ENCODE measurements around the gene BTBD1.
A peak's percentile ranks its signal among the peaks of the same experiment; 100 is the strongest.

BTBD1 gene

DNA sequence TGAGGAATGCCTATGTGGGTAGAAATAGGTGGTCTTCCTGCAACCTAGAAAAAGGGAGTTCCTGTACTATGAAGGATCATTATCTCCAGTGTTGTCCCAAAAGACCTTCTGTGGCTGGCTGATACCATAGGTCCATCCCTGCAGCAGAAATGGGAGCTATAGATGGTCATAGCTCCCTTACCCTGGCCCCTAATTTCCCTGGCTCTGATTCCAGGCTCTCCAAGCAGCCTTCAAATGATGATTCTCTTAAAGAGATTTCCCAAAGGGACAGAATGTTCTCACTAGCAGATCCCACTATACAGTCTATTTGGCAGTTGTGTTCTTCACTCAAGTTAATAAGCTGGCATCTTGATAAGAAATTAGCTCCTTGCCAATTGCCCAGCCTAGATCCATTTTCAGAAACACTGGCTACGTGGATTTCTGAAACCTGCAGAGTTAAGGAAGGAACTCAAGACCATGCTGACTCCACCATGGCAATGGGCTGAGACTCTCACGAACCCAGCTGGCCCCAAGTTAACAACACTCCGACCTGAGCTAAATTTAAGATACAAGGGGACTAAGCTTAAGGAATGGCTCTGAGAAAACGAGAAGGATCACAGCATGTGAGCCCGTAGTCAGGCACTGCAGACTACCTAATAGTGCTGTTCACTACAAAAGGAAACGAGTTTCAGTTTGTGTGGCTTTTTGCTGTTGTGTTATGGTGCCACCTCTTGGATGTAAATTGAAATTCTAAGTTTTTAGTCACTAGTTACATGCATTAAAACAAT lies 67.0 kb downstream of the BTBD1 start:
- Mint-ChIP-seq H3K36me3 (ENCODE audit: low read depth) (no peaks in the 10 kb centered on the region), H3K4me1 (ENCODE audit: low read depth) (peaks cover 7% of the 10 kb centered on the region), H3K4me3 (peak overlapping the region; percentile 68), H3K27ac (peak overlapping the region; percentile 59), H3K27me3 (no peaks in the 10 kb centered on the region), H3K9me3 (no peaks in the 10 kb centered on the region)

DNA sequence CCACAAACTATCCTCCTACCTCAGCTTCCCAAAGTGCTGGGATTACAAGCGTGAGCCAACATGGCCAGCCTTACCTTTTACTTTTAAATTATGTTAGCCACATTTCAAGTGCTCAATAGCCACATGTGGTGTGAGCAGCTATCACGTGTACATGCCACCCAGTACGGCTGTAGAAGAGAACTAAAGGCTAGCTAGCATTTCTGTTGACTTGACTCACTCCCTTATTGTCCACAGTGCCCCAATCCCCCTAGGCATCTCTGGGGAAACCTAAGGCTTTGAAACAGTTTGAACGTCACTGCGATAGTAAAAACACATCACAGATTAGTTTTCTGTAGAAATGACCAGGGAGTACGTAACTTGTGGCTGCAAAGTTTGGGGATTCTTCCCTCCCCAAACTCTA lies 67.6 kb downstream of the BTBD1 start:
- no peaks in the 10 kb centered on the region for H3K27me3 Mint-ChIP-seq

DNA sequence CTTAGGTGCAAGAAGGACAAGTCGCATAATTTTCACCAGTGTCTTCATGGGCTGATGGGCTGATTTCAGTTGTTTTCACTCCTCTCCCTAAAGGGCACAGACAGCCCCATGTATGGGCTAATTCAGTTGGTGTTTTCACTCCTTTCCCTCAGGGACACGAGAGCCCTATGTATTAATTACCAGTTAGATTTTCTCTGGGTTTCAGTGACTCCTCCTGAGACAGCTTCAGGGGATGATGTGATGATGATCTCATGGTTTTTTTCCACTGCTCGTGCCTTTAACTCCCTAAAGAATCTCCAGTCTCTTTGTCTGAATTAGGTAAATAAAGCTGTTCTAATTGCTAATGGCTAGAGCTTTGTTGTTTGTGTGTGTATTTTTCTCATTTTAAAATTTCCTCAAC lies 71.1 kb downstream of the BTBD1 start:
- Mint-ChIP-seq H3K9me3 (no peaks in the 10 kb centered on the region), H3K27me3 (no peaks in the 10 kb centered on the region), H3K27ac (peak overlapping the region; percentile 31), H3K4me1 (ENCODE audit: low read depth) (peaks cover 7% of the 10 kb centered on the region), H3K36me3 (ENCODE audit: low read depth) (peaks cover 7% of the 10 kb centered on the region), H3K4me3 (no peak overlapping the region)

More for the DNA sequence above, 67.6 kb downstream of the BTBD1 start:
- H3K4me1 Mint-ChIP-seq (ENCODE audit: low read depth) = peaks cover 7% of the 10 kb centered on the region
- no peaks in the 10 kb centered on the region for H3K9me3 Mint-ChIP-seq
- H3K27ac Mint-ChIP-seq = no peak overlapping the region
- no peak overlapping the region for H3K4me3 Mint-ChIP-seq
- H3K36me3 Mint-ChIP-seq (ENCODE audit: low read depth) = no peaks in the 10 kb centered on the region

DNA sequence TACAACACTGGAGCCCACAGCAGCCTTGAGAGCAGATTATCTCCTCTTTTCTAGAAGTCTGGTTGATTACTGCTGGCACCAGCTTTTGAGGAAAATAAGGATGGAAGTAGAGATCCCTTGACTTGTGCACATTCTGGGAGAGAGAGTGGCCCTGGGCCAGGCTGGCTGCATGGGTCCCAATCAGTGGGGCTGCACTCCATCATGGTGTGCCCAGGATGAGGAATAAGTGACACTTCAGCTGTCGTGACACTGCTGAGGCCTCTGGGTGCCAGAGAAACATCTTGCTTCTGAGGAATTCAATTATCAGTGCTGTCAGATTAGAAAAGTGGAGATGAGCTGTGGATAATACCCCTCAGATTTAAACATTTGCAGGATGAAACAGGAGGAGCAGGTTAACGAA lies 72.0 kb downstream of the BTBD1 start:
- Mint-ChIP-seq H3K27me3 (no peaks in the 10 kb centered on the region), H3K36me3 (ENCODE audit: low read depth) (peaks cover 13% of the 10 kb centered on the region), H3K4me3 (no peak overlapping the region), H3K27ac (no peak overlapping the region), H3K9me3 (no peaks in the 10 kb centered on the region), H3K4me1 (ENCODE audit: low read depth) (peaks cover 3% of the 10 kb centered on the region)

DNA sequence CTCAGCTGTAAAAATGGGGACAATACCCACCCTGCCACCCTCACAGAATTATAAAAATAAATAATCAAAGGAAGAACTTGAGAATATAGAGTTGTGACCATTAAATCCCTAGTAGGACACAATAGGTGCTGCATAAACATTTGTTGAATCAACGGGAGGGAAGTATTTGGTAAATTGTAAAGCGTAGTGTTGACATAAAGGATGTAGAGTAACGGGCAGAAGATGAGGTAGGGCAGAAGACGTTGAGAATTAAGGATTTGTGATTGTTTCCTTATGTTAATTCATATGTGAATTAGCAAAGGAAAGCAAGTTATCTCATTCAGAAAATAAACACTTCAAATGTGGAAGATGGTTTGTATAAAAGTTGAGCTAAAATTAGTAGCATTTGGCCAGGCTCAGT lies 73.9 kb downstream of the BTBD1 start:
- Mint-ChIP-seq H3K9me3 (no peaks in the 10 kb centered on the region), H3K27me3 (no peaks in the 10 kb centered on the region), H3K27ac (no peak overlapping the region), H3K4me1 (ENCODE audit: low read depth) (peaks cover 7% of the 10 kb centered on the region), H3K4me3 (no peak overlapping the region), H3K36me3 (ENCODE audit: low read depth) (peaks cover 29% of the 10 kb centered on the region)

DNA sequence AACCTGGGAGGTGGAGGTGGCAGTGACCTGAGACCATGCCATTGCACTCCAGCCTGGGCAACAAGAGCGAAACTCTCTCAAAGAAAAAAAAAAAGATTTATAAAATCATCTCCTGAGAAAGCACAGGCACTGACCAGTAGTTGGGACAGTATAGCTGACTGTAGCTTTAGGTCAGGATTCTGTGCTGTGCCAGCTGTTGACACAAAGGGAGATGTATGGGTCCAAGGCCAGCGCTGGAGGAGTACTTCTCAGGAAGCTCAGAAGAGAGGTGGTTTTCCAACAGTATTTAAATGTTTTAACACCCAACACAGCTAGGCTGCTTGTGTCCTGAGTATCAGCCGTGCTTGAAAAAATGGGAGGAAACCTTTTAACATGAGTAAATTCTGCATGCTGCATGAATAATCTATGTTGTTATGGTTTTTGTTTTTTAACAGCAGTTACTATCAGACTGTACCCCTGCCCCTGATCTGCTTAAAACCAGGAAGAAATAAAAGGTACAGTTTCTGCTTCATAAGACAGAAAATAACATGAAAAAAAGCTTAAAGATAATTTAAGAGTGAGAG lies 74.5 kb downstream of the BTBD1 start:
- no peaks in the 10 kb centered on the region for H3K9me3 Mint-ChIP-seq

DNA sequence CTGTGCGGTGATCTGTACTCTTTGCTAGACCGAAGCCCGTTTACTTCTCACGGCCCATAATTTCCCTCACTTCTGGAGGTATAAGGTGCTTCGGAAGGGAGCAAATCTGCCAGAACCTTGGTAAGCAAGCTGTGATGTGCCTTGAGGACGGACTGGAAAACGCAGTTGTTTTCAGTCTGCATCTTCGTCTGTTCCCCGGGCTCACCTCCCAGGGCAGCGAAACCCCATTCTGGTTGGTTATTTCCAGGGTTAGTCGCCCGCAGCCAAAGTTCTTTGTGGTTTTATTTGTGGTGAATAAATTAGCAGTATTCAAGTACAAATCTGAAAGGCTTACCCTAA lies 80.6 kb downstream of the BTBD1 start:
- Mint-ChIP-seq H3K36me3 (ENCODE audit: low read depth) (peaks cover 32% of the 10 kb centered on the region), H3K9me3 (no peaks in the 10 kb centered on the region), H3K4me3 (peak overlapping the region; percentile 97)

More for the DNA sequence above, 74.5 kb downstream of the BTBD1 start:
- H3K27ac Mint-ChIP-seq = no peak overlapping the region
- H3K4me1 Mint-ChIP-seq (ENCODE audit: low read depth) = peaks cover 10% of the 10 kb centered on the region
- H3K4me3 Mint-ChIP-seq = no peak overlapping the region
- H3K36me3 Mint-ChIP-seq (ENCODE audit: low read depth) = peaks cover 31% of the 10 kb centered on the region
- H3K27me3 Mint-ChIP-seq = no peaks in the 10 kb centered on the region

DNA sequence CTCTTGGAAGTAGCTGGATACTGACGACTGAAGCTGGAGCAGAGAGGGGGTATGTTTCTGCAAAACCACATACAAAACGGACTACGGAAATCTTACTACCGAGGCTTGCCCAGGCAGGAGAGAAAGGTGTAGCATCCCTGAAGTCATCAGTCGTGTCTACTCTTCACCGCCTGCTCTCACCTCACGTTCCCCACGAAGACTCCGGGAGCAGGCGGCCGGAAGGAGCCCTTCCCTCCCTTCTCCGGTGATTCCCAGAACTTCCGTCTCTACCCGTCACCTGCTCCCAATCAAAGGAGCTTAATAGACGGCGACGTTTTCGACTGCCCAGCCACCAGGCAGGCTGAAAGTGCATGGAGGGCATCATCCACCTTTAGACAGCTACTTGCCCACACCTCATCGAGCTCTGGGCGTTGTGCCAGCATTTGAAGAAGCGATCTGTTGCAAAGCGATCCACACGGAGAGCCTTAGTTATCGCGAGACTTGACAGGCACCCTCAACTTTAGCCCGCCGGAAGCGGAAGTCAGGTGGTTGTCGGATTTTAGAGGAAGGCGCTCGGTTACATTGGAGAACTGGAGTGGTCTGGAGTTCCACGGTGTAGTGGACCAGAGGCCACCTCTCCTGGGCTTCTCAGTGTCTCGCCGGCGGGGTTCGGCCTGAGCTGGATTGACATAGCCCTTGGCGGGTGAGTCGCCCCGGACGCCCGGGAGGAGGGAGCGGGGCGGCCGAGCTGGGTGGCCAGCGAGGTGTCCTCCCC lies 81.2 kb downstream of the BTBD1 start, which contains the start of gene RAMAC:
RAMAC (plus strand) TSS at position 523 of the 754 bp plus-strand sequence. CDS start 2,809 bp downstream, outside the sequence.
- H3K4me3 Mint-ChIP-seq = peak within 1 kb of the TSS; percentile 97
- H3K4me1 Mint-ChIP-seq (ENCODE audit: low read depth) = peaks cover 36% of the 10 kb centered on the region
- peaks cover 28% of the 10 kb centered on the region for H3K36me3 Mint-ChIP-seq (ENCODE audit: low read depth)

More for the DNA sequence above, 80.6 kb downstream of the BTBD1 start:
- Mint-ChIP-seq H3K27ac (peak overlapping the region; percentile 93), H3K27me3 (no peaks in the 10 kb centered on the region), H3K4me1 (ENCODE audit: low read depth) (peaks cover 36% of the 10 kb centered on the region)

DNA sequence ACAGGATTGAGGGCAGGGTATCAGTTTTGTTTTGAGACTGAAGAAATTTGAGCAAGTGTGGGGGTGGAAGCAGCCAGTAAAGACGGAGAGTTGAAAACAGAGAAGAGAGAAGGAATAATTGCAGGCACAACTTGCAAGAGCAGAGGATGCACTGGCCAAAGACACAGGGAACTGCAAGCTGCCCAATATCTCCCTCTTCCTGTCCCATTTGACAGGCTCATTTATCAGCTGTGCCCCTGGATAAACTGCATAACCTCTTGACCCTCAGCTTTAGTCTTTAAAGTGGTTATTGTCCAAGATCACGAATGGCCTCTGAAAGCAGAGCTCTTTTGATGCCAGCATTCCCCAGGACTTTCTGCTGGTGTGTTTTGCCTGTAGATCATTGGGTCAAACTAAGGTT lies 86.1 kb downstream of the BTBD1 start:
- H3K27ac Mint-ChIP-seq = no peak overlapping the region
- H3K4me1 Mint-ChIP-seq (ENCODE audit: low read depth) = peaks cover 19% of the 10 kb centered on the region
- H3K27me3 Mint-ChIP-seq = no peaks in the 10 kb centered on the region
- no peaks in the 10 kb centered on the region for H3K9me3 Mint-ChIP-seq
- no peak overlapping the region for H3K4me3 Mint-ChIP-seq
- no peaks in the 10 kb centered on the region for H3K36me3 Mint-ChIP-seq (ENCODE audit: low read depth)

More for the DNA sequence above, 81.2 kb downstream of the BTBD1 start, which contains the start of gene RAMAC:
- no peaks in the 10 kb centered on the region for H3K9me3 Mint-ChIP-seq
- peak within 1 kb of the TSS; percentile 93 for H3K27ac Mint-ChIP-seq
- H3K27me3 Mint-ChIP-seq = no peaks in the 10 kb centered on the region

DNA sequence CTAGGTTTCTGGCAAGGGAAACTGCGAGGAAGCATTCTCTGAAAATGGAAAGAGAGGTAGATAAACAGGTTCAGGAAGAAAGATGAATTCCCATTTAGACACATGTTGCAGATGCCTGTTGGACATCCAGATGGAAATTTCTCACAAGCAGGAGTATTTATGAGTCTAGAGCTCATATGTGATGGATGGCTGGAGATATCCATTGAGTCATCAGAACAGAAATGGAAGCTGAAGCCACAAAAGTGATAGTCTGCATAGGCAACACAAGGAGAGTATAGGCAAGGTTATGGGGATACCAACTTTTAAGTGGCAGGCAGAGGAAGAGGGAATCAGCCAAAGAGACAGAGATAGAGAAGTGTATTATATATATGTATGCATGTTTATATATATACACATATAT lies 87.3 kb downstream of the BTBD1 start:
- H3K27me3 Mint-ChIP-seq = no peaks in the 10 kb centered on the region
- H3K4me3 Mint-ChIP-seq = no peak overlapping the region
- H3K4me1 Mint-ChIP-seq (ENCODE audit: low read depth) = peaks cover 7% of the 10 kb centered on the region
- H3K36me3 Mint-ChIP-seq (ENCODE audit: low read depth) = no peaks in the 10 kb centered on the region
- no peaks in the 10 kb centered on the region for H3K9me3 Mint-ChIP-seq
- no peak overlapping the region for H3K27ac Mint-ChIP-seq

DNA sequence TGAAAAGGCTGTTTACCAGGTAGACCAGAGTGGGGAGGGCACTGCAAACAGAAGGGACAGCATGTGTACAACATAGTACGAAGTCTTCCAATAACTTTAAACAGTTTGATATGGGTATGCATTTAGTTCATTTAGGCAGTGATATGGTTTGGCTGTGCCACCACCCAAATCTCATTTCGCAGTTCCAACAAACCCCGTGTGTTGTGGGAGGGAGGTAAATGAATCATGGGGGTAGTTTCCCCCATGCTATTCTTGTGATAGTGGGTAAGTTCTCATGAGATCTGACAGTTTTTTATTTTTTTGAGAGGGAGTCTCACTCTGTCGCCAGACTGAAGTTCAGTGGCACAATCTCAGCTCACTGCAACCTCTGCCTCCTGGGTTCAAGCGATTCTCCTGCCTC lies 88.6 kb downstream of the BTBD1 start:
- no peak overlapping the region for H3K27ac Mint-ChIP-seq
- H3K36me3 Mint-ChIP-seq (ENCODE audit: low read depth) = no peaks in the 10 kb centered on the region
- H3K4me1 Mint-ChIP-seq (ENCODE audit: low read depth) = peaks cover 5% of the 10 kb centered on the region
- no peaks in the 10 kb centered on the region for H3K9me3 Mint-ChIP-seq
- H3K4me3 Mint-ChIP-seq = no peak overlapping the region
- no peaks in the 10 kb centered on the region for H3K27me3 Mint-ChIP-seq

DNA sequence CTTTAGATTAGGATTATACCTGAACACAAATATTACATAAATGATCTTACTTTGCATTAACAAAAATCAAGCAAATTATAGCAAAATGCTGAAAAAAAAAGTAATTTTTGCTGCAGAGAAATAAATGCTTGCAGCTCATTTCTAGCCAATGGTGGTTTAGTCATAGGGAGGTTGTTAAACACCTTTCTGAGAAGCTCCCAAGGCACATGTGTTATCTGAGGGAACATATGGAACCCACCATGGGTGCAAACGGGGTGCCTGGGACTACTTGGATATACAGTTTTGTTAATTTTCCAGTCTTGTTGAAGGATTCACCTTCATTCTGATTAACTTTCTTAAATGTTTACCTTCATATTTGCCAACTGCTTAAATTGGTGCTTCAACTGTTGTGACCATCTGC lies 90.0 kb downstream of the BTBD1 start:
- Mint-ChIP-seq H3K9me3 (no peaks in the 10 kb centered on the region), H3K4me1 (ENCODE audit: low read depth) (peaks cover 5% of the 10 kb centered on the region)

DNA sequence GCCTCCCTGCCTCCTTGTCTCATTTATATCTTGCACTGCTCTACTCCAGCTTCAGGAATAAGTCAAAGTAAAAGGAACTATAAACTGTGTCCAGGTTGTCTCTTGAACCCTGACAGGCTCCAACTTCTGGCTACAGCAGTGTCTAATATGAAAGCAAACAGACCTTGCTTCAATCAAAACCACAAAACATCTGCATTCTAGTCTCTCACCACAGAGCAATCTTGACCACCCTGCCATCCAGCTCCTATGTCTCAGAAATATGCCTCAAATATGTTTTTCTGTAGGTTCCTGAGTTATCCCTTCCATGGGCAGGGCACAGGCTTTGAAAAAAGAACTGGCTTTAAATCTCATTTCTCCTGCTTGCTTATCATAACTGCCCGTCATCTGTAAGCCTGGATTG lies 94.1 kb downstream of the BTBD1 start:
- H3K36me3 Mint-ChIP-seq (ENCODE audit: low read depth) = no peaks in the 10 kb centered on the region
- no peaks in the 10 kb centered on the region for H3K9me3 Mint-ChIP-seq
- H3K4me1 Mint-ChIP-seq (ENCODE audit: low read depth) = no peaks in the 10 kb centered on the region
- H3K27ac Mint-ChIP-seq = no peak overlapping the region
- H3K27me3 Mint-ChIP-seq = no peaks in the 10 kb centered on the region
- no peak overlapping the region for H3K4me3 Mint-ChIP-seq

More for the DNA sequence above, 90.0 kb downstream of the BTBD1 start:
- Mint-ChIP-seq H3K36me3 (ENCODE audit: low read depth) (no peaks in the 10 kb centered on the region), H3K4me3 (no peak overlapping the region), H3K27ac (no peak overlapping the region), H3K27me3 (no peaks in the 10 kb centered on the region)

DNA sequence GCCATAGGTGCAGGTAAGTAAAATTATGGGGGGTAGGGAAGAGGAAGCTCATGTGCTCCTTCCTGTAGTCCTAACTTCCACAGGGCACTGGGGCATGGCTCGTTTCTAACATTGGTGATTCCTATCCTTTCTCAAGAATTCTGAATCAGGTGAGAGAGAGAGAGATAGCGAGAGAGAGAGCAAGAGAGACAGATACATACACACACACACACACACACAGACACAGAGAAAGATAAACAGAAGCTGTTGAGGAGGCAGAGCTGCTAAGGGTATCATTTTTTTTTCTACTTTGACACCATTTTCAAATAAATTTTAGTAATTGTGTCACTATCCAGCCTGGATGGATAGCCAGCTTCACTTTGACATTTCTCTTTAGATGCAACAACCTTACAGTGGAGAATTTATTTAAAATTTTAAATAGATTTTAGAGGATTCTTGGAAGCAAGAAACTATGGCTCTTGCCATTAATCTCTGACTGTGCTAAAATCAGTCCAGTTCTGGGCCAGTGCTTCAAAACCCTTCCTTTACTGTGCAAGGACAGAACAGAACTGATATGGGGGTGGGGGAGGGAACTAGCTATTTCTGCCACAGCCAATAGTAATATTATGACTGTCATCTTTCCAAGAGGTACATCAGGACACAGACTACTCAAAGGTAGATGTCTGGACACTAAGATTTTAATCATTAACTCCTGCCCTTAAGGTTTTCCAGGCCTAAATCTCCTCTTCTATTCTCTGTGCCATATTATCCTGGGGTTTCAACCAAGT lies 95.7 kb downstream of the BTBD1 start:
- H3K4me1 Mint-ChIP-seq (ENCODE audit: low read depth) = peaks cover 5% of the 10 kb centered on the region
- no peak overlapping the region for H3K4me3 Mint-ChIP-seq

More for the DNA sequence above, 95.7 kb downstream of the BTBD1 start:
- no peaks in the 10 kb centered on the region for H3K36me3 Mint-ChIP-seq (ENCODE audit: low read depth)
- H3K27me3 Mint-ChIP-seq = no peaks in the 10 kb centered on the region
- no peak overlapping the region for H3K27ac Mint-ChIP-seq
- no peaks in the 10 kb centered on the region for H3K9me3 Mint-ChIP-seq

Data from stimulated activated naive CD8-positive, alpha-beta T cell treated with anti-CD3 and anti-CD28 coated beads, Interleukin-15, Interleukin-2, amounts not matched to agents 100 ng/mL and 50 ng/mL, for 24 hours (primary cell).